Breast epithelium (tissue), 3 donors: ENCODE data around the gene SYTL3.

ENCODE experiments used
- POLR2A ChIP-seq: fragments of 450-650 bp; IDR thresholded peaks from one replicate; pipeline ENCODE4 v1.6.1; 2016; ENCODE audit warnings: antibody characterized with exemption, mild to moderate bottlenecking, moderate library complexity
- TF ChIP-seq, protein P1 (sequence below), 3 donors: fragments of 450-650 bp; IDR thresholded peaks; one replicate each; pipeline ENCODE4 v1.5.1; 2016 to 2017; ENCODE audit warnings: antibody characterized with exemption in 3 of 3, mild to moderate bottlenecking in 3 of 3, moderate library complexity in 3 of 3

DNA sequence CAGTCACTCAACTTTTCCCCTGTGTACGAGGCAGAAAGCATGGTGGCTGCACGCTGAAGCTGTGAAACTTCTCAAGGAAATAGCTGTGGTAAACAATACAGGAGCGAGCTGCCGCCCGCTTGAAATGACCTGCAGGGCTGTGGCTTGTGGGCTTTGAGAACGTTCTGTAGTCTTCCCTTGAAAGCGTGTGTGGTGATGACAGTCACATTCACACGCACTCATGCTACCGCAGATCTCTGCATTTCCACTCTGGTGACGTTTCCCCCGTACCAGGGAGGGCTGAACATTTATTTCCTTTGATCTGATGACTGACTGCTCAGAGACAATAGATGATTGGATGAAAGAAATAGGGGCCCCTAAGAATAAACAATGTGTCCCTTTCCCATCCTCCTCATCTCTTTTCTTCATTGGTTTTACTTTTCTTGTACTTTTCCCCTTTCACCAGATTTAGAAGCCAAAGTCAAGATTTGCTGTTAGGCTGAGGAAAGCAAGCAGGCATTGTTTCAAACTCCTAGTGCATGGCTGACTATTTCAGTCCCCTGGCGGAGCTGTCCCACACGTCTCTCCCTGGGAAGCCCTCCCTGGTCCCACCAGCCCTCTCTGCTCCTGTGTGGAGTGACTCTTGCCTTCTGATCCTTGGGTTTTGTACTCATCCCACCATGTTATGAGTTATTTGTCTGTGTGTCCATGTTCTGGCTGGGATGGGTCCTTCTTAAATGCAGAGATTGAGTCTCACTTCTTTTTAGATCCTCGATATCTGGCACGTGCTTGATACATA, 3.9 kb downstream of the SYTL3 start:
- TF ChIP-seq, protein P1, sequence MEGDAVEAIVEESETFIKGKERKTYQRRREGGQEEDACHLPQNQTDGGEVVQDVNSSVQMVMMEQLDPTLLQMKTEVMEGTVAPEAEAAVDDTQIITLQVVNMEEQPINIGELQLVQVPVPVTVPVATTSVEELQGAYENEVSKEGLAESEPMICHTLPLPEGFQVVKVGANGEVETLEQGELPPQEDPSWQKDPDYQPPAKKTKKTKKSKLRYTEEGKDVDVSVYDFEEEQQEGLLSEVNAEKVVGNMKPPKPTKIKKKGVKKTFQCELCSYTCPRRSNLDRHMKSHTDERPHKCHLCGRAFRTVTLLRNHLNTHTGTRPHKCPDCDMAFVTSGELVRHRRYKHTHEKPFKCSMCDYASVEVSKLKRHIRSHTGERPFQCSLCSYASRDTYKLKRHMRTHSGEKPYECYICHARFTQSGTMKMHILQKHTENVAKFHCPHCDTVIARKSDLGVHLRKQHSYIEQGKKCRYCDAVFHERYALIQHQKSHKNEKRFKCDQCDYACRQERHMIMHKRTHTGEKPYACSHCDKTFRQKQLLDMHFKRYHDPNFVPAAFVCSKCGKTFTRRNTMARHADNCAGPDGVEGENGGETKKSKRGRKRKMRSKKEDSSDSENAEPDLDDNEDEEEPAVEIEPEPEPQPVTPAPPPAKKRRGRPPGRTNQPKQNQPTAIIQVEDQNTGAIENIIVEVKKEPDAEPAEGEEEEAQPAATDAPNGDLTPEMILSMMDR (IDR thresholded peaks at IDR 0.05) = no peak
- no peak for TF ChIP-seq POLR2A
